ENCODE data around the gene KCNK4. TPM values are rescaled to one million over a fixed set of nuclear protein-coding genes. Genes with fewer than 3 reads are reported as not detected.
A peak's percentile ranks its signal among the peaks of the same experiment; 100 is the strongest.
"Not testable (repeated sequence)": the region's sequence is repeated elsewhere in the genome, so short reads cannot be mapped to it uniquely, and the experiment has no call there.

KCNK4 gene
- total RNA-seq, 1 donor from 2014 or later: not detected

GRCh38 chr11:64323373-64323772 is 32.3 kb downstream of the KCNK4 start:
- DNase-seq (ENCODE audit: low read depth, low spot score): no peak

DNA sequence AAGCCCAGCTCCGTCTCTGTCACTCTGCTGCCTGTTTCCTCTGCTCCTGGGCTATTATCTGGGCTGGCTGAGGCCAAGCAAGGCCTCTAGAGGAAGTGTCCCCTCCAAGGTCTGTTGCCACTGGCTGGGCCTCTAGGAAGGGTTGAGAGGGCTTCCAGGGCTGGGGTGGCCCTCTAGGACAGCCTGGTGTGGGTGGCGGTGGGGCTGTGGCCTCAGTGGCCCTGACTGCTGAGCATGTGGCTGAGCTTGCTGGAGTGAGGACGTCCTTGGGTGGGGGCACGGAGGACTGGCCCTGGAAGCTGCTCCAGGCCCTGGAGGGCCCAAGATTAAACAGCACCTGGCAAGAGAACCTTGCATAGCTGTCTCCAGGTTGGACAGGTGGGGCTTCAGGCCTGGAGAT is 32.9 kb downstream of the KCNK4 start:
- not testable (repeated sequence) for DNase-seq (ENCODE audit: low read depth, low spot score)

GRCh38 chr11:64324692-64325469 is 33.8 kb downstream of the KCNK4 start:
- DNase-seq (ENCODE audit: low read depth, low spot score): no peak

DNA sequence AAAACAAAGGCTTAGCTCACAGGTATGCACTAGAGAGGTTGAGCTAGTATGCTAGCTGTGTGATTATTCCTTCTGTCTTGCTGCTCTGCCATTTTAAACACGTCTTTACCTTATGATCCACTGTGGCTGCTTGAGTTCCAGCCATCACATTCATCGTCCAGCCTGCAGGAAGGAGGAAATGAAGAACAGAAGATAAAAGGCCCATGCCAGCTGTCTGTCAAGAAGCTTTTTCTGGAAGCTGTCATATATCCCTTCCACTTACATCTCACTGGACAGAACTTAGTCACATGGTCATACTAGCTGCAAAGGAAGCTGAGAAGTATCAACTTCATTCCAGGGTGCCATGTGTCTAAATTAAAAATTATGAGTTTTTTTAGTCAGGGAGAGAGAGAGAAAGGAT is 36.3 kb downstream of the KCNK4 start:
- DNase-seq (ENCODE audit: low read depth, low spot score): no peak

DNA sequence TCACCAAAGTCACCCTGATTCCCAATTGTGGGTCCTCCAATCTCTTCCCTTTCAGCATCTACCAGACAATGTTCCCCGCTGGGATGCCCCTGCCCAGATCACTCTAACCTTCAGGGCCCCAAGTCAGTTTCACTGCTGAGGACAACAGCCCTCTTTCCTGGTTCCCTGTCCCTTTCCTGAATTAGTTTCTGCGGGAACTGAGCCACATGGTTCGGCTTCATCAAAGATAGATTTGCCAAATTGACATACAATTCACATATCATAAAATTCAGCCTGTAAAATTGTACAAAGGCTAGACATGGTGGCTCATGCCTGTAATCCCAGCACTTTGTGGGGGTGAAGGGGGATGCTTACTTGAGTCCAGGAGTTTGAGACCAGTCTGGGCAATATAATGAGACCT is 36.9 kb downstream of the KCNK4 start:
- DNase-seq (ENCODE audit: low read depth, low spot score): no peak

DNA sequence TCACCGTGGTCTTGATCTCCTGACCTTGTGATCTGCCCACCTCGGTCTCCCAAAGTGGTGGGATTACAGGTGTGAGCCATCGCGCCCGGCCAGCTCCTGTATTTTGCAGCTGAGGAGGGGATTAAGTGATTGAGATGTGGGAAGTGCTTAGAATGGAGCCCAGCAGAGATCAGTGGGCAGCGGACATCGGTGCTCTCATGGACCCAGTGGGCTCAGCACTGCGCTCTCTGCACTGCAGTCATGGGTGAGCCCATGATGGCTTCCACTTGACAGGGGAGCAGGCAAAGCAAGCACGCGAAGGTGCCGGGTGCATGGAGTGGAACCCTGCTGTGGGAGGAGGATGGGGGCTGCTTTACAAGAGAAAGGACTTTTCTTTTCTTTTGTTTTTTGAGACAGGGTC is 39.8 kb downstream of the KCNK4 start:
- no peak for DNase-seq (ENCODE audit: low read depth, low spot score)

GRCh38 chr11:64331569-64332371 is 40.7 kb downstream of the KCNK4 start:
- DNase-seq (ENCODE audit: low read depth, low spot score): peak; percentile 35

DNA sequence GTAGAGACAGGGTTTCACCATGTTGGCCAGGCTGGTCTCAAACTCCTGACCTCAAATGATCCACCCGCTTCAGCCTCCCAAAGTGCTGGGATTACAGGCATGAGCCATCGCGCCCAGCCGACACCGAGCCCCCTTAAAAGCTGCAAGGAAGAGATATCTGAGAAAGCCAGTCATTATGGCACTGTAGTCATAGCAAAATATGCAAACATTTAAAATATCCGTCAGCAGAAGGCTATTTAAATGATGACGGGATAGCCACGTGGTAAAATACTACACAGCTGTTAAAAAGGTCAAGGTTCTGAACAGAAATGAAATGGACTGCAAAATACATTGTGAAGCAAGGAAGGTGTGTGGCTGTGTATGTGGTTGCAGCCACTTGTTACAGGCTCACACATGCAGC is 42.5 kb downstream of the KCNK4 start:
- DNase-seq (ENCODE audit: low read depth, low spot score): no peak

DNA sequence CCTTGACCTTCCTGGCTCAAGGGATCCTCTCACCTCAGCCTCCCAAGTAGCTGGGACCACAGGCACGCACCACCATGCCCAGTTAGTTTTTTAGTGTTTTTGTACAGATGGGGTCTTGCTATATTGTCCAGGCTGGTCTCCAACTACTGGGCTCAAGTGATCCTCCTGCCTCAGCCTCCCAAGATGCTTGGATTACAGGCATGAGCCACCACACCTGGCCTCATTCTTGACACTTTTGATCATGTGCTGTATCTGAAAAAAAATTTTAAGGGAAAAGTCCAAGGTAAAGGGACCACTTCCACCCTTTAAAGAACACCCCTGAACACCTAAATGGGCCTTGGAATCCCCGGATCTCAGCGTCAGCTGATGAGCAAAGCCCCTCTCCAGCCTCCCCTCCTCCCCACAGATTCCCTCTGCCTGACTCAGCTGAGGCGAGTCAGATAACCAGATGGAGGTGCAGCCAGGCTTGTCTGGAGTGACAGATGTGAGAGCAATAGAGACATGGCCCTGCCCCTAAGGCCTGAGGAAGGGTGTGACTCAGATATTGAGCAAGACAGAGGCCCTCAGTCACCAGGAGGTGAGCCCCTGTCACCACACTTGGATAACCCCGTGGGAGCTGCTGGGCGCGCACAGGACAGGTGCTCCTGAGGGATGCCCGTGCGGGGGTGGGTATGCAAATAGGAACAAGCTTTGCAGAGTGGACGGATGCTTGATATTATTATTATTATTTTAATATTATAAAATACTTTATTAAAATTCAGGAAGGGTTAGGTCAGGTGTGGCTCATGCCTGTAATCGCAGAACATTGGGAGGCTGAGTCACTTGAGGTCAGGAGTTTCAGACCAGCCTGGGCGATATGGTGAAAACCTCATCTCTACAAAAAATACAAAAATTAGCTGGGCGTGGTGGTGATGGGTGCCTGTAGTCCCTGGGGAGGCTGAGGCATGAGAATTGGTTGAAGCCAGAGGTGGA is 43.9 kb downstream of the KCNK4 start:
- no peak for DNase-seq (ENCODE audit: low read depth, low spot score)

DNA sequence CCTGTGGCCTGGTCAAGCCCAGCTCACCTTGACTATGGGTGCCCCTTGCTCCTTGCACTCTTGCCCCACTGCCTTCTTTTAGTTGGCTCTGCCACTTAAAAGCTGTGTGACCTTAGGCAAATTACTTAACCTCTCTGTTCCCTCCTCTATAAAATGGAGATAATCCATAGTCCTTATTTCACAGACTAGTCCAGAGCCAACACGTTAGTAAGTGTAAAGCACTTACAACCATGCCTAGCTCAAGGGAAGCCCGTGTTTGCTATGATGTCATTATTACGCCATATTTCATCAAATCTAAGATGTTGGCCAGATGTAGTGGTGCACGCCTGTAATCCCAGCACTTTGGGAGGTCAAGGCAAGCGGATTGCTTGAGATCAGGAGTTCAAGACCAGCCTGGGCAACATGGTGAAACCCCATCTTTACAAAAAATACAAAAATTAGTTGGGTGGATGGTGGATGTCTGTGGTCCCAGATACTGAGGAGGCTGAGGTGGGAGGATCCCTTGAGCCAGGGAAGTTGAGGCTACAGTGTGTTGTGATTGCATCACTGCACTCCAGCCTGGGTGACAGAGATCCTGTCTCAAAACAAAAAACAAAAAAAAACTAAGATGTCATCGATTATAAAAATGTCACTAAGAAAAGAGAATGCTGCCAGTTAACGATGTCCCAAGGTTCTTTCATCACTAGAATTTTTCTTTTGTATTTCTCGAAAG is 46.6 kb downstream of the KCNK4 start:
- DNase-seq (ENCODE audit: low read depth, low spot score): no peak

GRCh38 chr11:64338716-64339115 is 47.6 kb downstream of the KCNK4 start:
- no peak for DNase-seq (ENCODE audit: low read depth, low spot score)

DNA sequence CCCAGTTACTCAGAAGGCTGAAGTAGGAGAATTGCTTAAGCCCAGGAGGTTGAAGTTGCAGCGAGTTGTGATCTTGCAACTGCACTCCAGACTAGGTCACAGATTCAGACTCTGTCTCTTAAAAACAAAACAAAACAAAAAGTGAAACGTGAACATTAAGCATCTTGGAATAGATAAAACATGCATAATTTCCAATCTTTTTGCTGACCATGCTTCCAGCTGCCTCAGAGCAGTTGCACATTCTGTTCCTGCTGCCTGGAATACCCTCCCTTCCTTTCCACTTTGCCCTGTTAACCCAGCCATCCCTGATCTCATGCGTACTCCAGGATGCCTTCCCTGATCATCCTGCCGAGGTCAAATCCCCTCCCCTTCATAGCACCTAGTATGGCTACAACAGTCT is 48.2 kb downstream of the KCNK4 start:
- no peak for DNase-seq (ENCODE audit: low read depth, low spot score)

DNA sequence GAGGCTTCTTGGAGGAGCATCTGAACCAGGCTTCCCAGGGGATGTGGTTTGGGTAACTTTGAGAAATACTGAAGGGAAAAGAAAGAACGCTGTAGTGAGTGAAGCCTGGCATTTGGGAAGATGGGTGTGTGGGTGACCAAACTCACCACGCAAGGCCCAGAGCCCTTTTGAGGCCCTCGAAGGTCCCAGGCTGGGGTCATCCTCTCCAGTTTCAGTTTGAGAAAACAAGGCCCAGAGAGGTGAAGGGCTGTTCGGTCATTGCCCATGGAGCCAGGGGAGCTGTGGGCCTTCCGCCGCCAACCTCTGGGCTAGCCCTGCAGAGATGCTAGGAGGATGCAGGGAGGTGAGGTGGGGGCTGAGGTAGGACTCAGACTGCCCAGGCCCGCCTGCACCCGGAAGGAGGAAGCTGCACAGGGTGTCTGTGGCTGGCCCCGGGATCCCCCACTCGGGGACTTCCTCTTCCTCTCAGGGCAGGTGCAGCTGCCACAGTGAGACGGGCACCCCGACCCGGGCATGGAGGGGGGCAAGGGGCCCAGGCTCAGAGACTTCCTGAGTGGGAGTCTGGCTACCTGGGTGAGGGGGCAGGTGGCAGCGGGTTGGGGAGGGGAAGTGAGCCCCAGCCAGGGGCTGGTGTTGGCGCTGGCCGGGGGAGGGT is 48.8 kb downstream of the KCNK4 start, which contains the start of gene CCDC88B:
Gene CCDC88B, plus strand, starts transcription at position 451 of the 655 bp plus-strand sequence. Its CDS starts 63 bp downstream, at position 514.
- no peak for DNase-seq (ENCODE audit: low read depth, low spot score)

DNA sequence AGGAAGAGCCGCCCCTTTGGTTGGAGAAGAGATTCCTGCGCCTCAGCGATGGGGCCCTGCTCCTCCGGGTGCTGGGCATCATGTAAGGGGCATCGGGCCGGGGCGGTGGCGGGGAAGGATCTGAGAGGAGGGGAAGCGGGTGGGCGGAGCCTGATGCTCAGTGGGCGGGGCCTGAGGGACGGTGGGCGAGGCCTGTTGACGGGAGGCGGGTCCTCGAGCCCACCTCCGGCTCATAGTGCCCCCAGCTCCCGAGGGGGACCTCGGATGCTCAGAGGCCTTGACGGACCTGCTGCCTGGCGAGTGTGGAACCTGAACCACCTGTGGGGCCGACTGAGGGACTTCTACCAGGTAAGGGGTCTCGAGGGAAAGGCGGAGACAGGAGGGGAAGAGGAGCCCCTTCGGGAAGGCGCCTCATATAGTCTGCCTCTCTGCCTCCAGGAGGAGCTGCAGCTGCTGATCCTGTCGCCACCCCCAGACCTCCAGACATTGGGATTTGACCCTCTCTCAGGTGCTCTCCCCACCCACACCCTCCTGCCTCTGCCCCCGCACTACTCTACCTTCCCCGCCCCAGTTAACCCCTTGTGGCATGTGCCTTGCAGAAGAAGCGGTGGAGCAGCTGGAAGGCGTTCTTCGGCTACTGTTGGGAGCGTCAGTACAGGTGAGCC is 49.7 kb downstream of the KCNK4 start:
- DNase-seq (ENCODE audit: low read depth, low spot score): no peak

GRCh38 chr11:64341429-64341828 is 50.3 kb downstream of the KCNK4 start:
- no peak for DNase-seq (ENCODE audit: low read depth, low spot score)

DNA sequence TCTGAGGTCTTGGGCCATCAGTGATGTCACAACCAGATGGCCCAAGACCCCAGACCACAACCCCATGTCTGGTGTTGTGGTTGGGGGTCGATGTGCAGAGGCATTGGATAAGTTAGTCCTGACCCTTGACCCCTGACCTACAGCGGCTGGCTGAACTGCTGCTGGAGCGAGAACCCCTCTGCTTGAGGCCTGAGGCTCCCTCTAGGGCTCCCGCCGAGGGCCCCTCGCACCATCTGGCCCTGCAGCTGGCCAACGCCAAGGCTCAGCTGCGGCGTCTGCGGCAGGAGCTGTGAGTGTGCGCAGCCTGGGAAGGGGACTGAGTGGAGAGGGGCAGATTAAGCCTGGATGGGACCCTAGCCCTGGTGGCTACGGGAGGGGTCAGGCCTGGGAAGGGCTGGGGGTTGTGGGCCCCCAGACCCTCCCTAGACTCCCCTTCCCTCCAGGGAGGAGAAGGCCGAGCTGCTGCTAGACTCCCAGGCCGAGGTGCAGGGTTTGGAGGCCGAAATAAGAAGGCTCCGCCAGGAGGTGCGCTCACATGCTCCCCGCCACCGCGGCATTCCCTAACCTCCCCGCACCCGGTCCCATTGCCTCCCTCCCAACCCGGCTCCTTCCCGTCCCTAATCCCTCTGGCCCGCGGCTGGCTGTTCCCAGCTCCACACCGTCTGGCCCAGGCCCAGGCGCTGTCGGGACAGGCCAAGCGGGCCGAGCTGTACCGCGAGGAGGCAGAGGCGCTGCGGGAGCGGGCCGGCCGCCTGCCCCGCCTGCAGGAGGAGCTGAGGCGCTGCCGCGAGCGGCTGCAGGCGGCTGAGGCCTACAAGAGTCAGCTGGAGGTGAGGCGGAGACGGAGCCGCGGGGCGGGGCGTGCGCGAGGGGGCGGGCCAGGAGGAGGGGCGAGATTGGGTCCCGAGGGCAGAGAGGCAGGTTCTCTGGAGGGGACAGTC is 51.0 kb downstream of the KCNK4 start:
- peak; percentile 48 for DNase-seq (ENCODE audit: low read depth, low spot score)

DNA sequence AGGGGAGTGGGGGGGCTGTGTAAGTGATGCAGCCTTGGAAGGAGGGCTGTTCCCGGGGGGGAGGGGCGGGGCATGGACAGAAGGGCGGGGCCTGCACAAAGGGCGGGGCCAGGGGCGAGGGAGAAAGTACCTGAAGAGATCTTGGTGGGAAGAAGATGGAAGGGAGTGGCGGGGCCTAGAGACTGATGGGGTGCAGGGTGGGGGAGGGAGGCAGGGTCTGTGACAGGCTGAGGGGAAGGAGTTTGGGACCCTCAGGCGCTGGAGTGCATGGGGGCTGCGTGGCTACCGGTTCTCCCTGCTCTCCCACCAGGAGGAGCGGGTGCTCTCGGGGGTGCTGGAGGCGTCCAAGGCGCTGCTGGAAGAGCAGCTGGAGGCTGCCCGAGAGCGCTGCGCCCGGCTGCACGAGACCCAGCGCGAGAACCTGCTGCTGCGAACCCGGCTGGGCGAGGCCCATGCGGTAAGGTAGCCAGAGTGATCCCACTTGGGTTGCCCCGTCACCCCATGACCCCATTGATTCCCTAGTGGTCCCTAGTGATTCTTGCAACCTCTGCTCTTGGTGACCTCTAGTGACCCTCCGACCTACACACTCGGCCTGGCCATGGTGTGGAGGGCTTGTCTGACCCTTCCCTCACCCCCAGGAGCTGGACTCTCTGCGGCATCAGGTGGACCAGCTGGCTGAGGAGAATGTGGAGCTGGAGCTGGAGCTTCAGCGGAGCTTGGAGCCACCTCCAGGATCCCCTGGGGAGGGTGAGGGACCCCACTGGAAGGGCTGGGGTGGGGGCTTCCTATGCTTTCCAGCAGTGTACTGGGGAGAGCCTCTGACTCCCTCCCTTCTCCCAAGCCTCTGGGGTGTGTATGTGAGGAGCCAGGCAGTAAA is 52.0 kb downstream of the KCNK4 start:
- DNase-seq (ENCODE audit: low read depth, low spot score): no peak
